Measurements from ENCODE around the gene ING5. TPM values are rescaled to one million over a fixed set of nuclear protein-coding genes. Genes with fewer than 3 reads are reported as not detected.

The ING5 gene
- total RNA-seq, 4 donors from 2014 or later, result 37.4 to 94.3 (median 56.3) TPM

- in situ Hi-C loops (cut with MboI; ENCODE audit: low pct_ligation_motif_present in 1 of 4, low pct_unique_long_range_greater_than_20kb in 1 of 4, low sequenced_read_pairs in 3 of 4), result no loop called here
- DNase-seq, result no peak
- H3K4me1 ChIP-seq, result no peaks in the 10 kb centered on the region
- H3K9me3 ChIP-seq, result no peaks in the 10 kb centered on the region
- no peak for TF ChIP-seq CTCF (IDR thresholded peaks at IDR 0.05)
- TF ChIP-seq POLR2AphosphoS5 (IDR thresholded peaks at IDR 0.05), result no peak
- no peak for TF ChIP-seq EP300 (IDR thresholded peaks at IDR 0.05; ENCODE audit: low read depth)
- TF ChIP-seq POLR2A (IDR thresholded peaks at IDR 0.05), result no peak
- H3K36me3 ChIP-seq, result peaks cover 0 to 22% (median 7%) of the 10 kb centered on the region in 4 donors
- no peak overlapping the region for H3K4me3 ChIP-seq
- WGBS, 2 donors (ENCODE audit: low coverage in 1 of 2), result 92% methylated on average over 24 of the region's 24 CpGs; no CpG with 5 or more reads in 1 of the 2 donors
- intact Hi-C loops (cut with DNase I; ENCODE audit: low total_unique reads), result no loop called here
- H3K27me3 ChIP-seq, result no peaks in the 10 kb centered on the region
- H3K27ac ChIP-seq, result no peak overlapping the region
Observed at GRCh38 chr2:241744028-241744754, 42.4 kb downstream of the ING5 start.

GRCh38 chr2:241745276-241745675 is 43.4 kb downstream of the ING5 start:
- 89 to 100% methylated on average over 1 to 13 of the region's 13 CpGs for WGBS, 2 donors (ENCODE audit: low coverage in 1 of 2)
- Histone ChIP-seq H3K4me1 (no peaks in the 10 kb centered on the region), H3K36me3 (peaks cover 0 to 22% (median 7%) of the 10 kb centered on the region in 4 donors), H3K27me3 (no peaks in the 10 kb centered on the region), H3K9me3 (no peaks in the 10 kb centered on the region), H3K4me3 (no peak overlapping the region), H3K27ac (no peak overlapping the region)
- no peak for DNase-seq
- TF ChIP-seq POLR2A (IDR thresholded peaks at IDR 0.05), result no peak
- intact Hi-C loops (cut with DNase I; ENCODE audit: low total_unique reads), result no loop called here
- in situ Hi-C loops (cut with MboI; ENCODE audit: low pct_ligation_motif_present in 1 of 4, low pct_unique_long_range_greater_than_20kb in 1 of 4, low sequenced_read_pairs in 3 of 4), result no loop called here

- H3K9me3 ChIP-seq, result no peaks in the 10 kb centered on the region
- H3K27me3 ChIP-seq, result no peaks in the 10 kb centered on the region
- TF ChIP-seq POLR2A (IDR thresholded peaks at IDR 0.05), result no peak
- no peak for TF ChIP-seq CTCF (IDR thresholded peaks at IDR 0.05)
- no peak for TF ChIP-seq EP300 (IDR thresholded peaks at IDR 0.05; ENCODE audit: low read depth)
- TF ChIP-seq POLR2AphosphoS5 (IDR thresholded peaks at IDR 0.05), result no peak
- 96 to 100% methylated on average over 4 of the region's 4 CpGs for WGBS, 2 donors (ENCODE audit: low coverage in 1 of 2)
- no peak overlapping the region for H3K4me3 ChIP-seq
- no peak overlapping the region for H3K27ac ChIP-seq
- intact Hi-C loops (cut with DNase I; ENCODE audit: low total_unique reads), result no loop called here
- peaks cover 0 to 22% (median 7%) of the 10 kb centered on the region in 4 donors for H3K36me3 ChIP-seq
- in situ Hi-C loops (cut with MboI; ENCODE audit: low pct_ligation_motif_present in 1 of 4, low pct_unique_long_range_greater_than_20kb in 1 of 4, low sequenced_read_pairs in 3 of 4), result no loop called here
- DNase-seq, result no peak
- no peaks in the 10 kb centered on the region for H3K4me1 ChIP-seq
Observed at GRCh38 chr2:241746084-241746483, 44.2 kb downstream of the ING5 start.

GRCh38 chr2:241748468-241749256 is 46.8 kb downstream of the ING5 start:
- Histone ChIP-seq H3K9me3 (no peaks in the 10 kb centered on the region), H3K27me3 (no peaks in the 10 kb centered on the region), H3K4me3 (no peak overlapping the region), H3K36me3 (peaks cover 0 to 18% (median 7%) of the 10 kb centered on the region in 4 donors), H3K4me1 (no peaks in the 10 kb centered on the region), H3K27ac (no peak overlapping the region)
- no peak for DNase-seq
- WGBS, 2 donors (ENCODE audit: low coverage in 1 of 2), result 88 to 97% methylated on average over 6 to 32 of the region's 32 CpGs
- intact Hi-C loops (cut with DNase I; ENCODE audit: low total_unique reads) (no loop called here), in situ Hi-C loops (cut with MboI; ENCODE audit: low pct_ligation_motif_present in 1 of 4, low pct_unique_long_range_greater_than_20kb in 1 of 4, low sequenced_read_pairs in 3 of 4) (no loop called here)
- TF ChIP-seq POLR2AphosphoS5 (IDR thresholded peaks at IDR 0.05), result no peak
- TF ChIP-seq POLR2A (IDR thresholded peaks at IDR 0.05), result no peak
- TF ChIP-seq CTCF (IDR thresholded peaks at IDR 0.05), result no peak
- TF ChIP-seq EP300 (IDR thresholded peaks at IDR 0.05; ENCODE audit: low read depth), result no peak

All from transverse colon (tissue), 4 donors.